ENCODE results near the gene KLHDC1. TPM values are rescaled to one million over a fixed set of nuclear protein-coding genes. Genes with fewer than 3 reads are reported as not detected.
"Not testable (repeated sequence)": the region's sequence is repeated elsewhere in the genome, so short reads cannot be mapped to it uniquely, and the experiment has no call there.

The KLHDC1 gene
- total RNA-seq, 4 donors from 2014 or later: 6.6 to 20.3 (median 16.1) TPM

DNA sequence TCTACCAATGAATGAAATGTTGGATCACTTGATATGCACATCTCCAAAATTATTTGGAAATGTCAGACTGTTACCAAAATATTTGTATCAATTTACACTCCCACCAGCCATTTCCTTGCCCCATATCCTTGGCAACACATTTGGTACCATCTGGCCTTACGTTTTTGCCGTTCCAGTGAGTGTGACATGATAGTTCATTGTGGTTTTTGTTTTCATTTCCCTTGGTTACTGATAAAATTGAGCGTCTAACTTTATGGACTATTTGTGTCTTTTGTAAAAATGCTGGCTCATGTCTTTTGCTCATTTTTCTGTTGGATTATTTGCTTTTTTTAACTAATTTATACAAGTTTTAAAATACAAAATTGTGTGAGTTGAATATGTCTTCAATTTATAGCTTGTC, 11.0 kb downstream of the KLHDC1 start:
- Histone ChIP-seq H3K36me3 (peaks cover 0 to 35% (median 0%) of the 10 kb centered on the region in 3 donors), H3K27me3 (no peaks in the 10 kb centered on the region), H3K27ac (no peak overlapping the region), H3K9me3 (no peaks in the 10 kb centered on the region), H3K4me1 (peaks cover 0 to 7% (median 0%) of the 10 kb centered on the region in 4 donors), H3K4me3 (no peak overlapping the region)
- DNase-seq (ENCODE audit: low spot score in 2 of 2): no peak
- WGBS, 2 donors: 82 to 85% methylated on average over 3 of the region's 3 CpGs
- TF ChIP-seq EP300 (IDR thresholded peaks at IDR 0.05): no peak
- TF ChIP-seq, protein P1, sequence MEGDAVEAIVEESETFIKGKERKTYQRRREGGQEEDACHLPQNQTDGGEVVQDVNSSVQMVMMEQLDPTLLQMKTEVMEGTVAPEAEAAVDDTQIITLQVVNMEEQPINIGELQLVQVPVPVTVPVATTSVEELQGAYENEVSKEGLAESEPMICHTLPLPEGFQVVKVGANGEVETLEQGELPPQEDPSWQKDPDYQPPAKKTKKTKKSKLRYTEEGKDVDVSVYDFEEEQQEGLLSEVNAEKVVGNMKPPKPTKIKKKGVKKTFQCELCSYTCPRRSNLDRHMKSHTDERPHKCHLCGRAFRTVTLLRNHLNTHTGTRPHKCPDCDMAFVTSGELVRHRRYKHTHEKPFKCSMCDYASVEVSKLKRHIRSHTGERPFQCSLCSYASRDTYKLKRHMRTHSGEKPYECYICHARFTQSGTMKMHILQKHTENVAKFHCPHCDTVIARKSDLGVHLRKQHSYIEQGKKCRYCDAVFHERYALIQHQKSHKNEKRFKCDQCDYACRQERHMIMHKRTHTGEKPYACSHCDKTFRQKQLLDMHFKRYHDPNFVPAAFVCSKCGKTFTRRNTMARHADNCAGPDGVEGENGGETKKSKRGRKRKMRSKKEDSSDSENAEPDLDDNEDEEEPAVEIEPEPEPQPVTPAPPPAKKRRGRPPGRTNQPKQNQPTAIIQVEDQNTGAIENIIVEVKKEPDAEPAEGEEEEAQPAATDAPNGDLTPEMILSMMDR (IDR thresholded peaks at IDR 0.05): no peak
- no peak for TF ChIP-seq POLR2A (IDR thresholded peaks at IDR 0.05)

GRCh38 chr14:49704471-49704870, 11.6 kb downstream of the KLHDC1 start:
- H3K4me1 ChIP-seq; H3K4me3 ChIP-seq; H3K9me3 ChIP-seq; H3K27me3 ChIP-seq; H3K27ac ChIP-seq; DNase-seq (ENCODE audit: low spot score in 2 of 2): not testable (repeated sequence)
- WGBS, 2 donors: 88 to 91% methylated on average over 4 of the region's 4 CpGs
- peaks cover 0 to 35% (median 0%) of the 10 kb centered on the region in 3 donors for H3K36me3 ChIP-seq

GRCh38 chr14:49710993-49711392, 18.1 kb downstream of the KLHDC1 start:
- not testable (repeated sequence) for H3K27ac ChIP-seq; H3K4me3 ChIP-seq; H3K4me1 ChIP-seq; H3K9me3 ChIP-seq; DNase-seq (ENCODE audit: low spot score in 2 of 2); H3K27me3 ChIP-seq
- H3K36me3 ChIP-seq: peaks cover 0 to 53% (median 2%) of the 10 kb centered on the region in 3 donors
- 95 to 97% methylated on average over 11 of the region's 11 CpGs for WGBS, 2 donors

DNA sequence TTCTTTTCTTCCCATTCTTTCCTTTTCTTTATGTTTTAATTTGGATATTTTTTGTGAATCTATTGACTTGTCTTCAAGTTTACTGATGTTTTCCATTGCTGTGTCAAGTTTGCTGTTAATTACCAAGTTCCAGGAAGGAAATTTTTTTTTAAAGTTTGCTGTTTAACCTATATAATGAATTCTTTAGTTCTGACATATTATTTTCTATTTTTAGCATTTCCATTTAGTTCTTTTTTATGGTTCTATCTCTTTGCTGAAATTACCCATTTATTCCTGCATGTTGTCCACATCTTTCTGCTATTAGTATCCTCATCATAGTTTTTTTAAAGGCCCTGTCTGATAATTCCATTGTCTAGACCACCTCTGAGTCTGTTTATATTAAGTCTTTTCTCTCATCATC, 27.8 kb downstream of the KLHDC1 start:
- H3K27ac ChIP-seq: no peak overlapping the region
- DNase-seq (ENCODE audit: low spot score in 2 of 2): no peak
- peaks cover 0 to 78% (median 2%) of the 10 kb centered on the region in 3 donors for H3K36me3 ChIP-seq
- no peaks in the 10 kb centered on the region for H3K4me1 ChIP-seq
- no peak overlapping the region for H3K4me3 ChIP-seq
- TF ChIP-seq EP300 (IDR thresholded peaks at IDR 0.05) (no peak), POLR2A (IDR thresholded peaks at IDR 0.05) (no peak)
- TF ChIP-seq, protein P1 (IDR thresholded peaks at IDR 0.05): no peak
- H3K9me3 ChIP-seq: no peaks in the 10 kb centered on the region
- no peaks in the 10 kb centered on the region for H3K27me3 ChIP-seq

DNA sequence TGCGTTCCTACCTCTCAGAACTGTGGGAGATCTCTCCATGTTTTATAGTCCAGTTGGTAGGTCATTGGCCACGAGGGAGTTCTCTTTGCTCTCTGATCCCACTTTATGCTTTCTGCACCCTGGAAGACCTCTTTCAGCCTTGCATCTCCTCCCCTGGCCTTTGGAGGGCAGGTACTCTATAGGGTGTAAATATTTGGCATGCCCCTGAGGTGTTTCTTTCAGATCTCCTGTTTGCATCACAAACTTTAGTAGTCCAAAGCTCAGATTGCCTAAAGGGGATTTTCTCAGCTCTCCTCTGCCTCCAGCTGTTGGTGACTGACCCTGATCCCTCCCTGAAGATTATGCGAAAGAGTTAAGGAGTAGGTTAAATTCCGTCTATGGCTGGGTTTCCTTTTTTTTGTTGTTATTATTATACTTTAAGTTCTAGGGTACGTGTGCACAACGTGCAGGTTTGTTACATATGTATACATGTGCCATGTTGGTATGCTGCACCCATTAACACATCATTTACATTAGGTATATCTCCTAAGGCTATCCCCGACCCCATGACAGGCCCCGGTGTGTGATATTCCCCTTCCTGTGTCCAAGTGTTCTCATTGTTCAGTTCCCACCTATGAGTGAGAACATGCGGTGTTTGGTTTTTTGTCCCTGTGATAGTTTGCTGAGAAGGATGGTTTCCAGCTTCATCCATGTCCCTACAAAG, 29.0 kb downstream of the KLHDC1 start:
- H3K4me1 ChIP-seq; H3K9me3 ChIP-seq; H3K27me3 ChIP-seq; H3K27ac ChIP-seq; H3K4me3 ChIP-seq; DNase-seq (ENCODE audit: low spot score in 2 of 2): not testable (repeated sequence)
- WGBS, 2 donors: 77 to 82% methylated on average over 9 of the region's 9 CpGs
- H3K36me3 ChIP-seq: peaks cover 0 to 82% (median 0%) of the 10 kb centered on the region in 3 donors

- Histone ChIP-seq H3K27ac (no peak overlapping the region), H3K36me3 (peaks cover 0 to 89% (median 0%) of the 10 kb centered on the region in 3 donors), H3K4me3 (no peak overlapping the region), H3K9me3 (no peaks in the 10 kb centered on the region), H3K27me3 (no peaks in the 10 kb centered on the region), H3K4me1 (no peaks in the 10 kb centered on the region)
- no peak for DNase-seq (ENCODE audit: low spot score in 2 of 2)
- TF ChIP-seq, protein P1 (IDR thresholded peaks at IDR 0.05): no peak
- 79 to 80% methylated on average over 5 of the region's 5 CpGs for WGBS, 2 donors
Measured at GRCh38 chr14:49727171-49727570, 34.3 kb downstream of the KLHDC1 start.

DNA sequence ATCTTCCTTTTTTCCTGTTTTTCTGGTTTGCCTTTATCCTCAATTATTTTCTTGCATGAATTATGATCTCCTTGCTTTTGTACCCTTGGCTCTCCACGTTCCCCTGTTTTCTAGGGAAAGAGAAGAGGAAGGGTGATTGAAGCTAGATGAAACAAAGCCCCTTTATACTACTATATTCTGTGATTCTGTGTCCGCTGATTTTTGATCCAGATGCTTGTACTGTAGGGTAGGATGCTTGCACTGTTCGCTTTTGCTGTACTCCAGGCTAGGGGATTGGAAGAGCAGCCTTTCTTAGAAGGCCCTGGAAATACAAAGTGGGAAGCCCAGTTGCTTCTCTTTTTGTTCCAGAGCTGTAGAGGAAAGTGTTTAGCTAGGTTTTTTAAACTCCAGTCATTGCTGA, 40.0 kb downstream of the KLHDC1 start:
- peaks cover 0 to 68% (median 0%) of the 10 kb centered on the region in 3 donors for H3K36me3 ChIP-seq

More for the DNA sequence above, 40.0 kb downstream of the KLHDC1 start:
- H3K4me3 ChIP-seq: no peak overlapping the region
- H3K27me3 ChIP-seq: no peaks in the 10 kb centered on the region
- no peaks in the 10 kb centered on the region for H3K4me1 ChIP-seq
- no peak for DNase-seq (ENCODE audit: low spot score in 2 of 2)
- peak overlapping the region in 1 of 4 donors; percentile 24 for H3K27ac ChIP-seq
- H3K9me3 ChIP-seq: no peaks in the 10 kb centered on the region
- TF ChIP-seq, protein P1 (IDR thresholded peaks at IDR 0.05): no peak
- TF ChIP-seq POLR2A (IDR thresholded peaks at IDR 0.05): no peak
- no peak for TF ChIP-seq EP300 (IDR thresholded peaks at IDR 0.05)
- WGBS, 2 donors: 44 to 56% methylated on average over 3 of the region's 3 CpGs

All from tibial nerve (tissue), 4 donors.